Measurements from ENCODE around the gene PET100.

DNA sequence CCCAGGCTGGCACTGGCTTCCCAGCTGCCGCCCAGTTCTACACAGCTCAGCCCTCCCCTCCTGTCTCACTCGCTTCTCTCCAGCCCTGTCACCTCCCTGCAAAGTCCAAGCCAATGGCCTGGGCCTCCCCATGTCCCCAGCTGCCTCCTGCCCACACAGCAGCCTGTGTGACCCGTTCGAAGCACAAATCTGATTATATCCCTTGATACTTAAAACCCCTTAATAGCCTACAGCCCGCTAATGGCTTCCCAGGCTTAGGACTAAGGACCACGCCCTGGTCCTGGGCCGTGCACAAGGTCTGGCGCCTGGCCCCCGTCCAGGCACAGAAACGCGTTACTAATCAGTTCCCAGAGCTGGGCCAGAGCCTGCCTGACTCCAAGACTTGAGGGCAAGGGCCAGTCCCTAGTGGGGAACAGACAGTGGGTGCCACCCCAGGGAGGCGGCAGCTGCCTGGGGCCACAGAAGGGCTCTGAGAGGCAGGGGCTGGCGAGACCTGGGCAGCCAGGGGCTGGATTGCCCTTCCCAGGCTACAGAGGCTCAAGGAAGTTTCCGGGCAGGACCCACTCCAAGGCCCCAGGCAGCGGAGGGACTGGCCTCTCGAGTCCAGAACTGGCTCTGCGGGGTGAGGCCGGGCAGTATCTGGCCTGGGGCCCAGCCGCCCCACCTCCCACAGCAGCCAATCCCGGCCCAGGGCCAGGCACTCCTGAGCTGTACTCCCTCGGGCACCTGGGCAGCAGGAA, 10.7 kb upstream of the PET100 start:
- TF ChIP-seq, protein P1, sequence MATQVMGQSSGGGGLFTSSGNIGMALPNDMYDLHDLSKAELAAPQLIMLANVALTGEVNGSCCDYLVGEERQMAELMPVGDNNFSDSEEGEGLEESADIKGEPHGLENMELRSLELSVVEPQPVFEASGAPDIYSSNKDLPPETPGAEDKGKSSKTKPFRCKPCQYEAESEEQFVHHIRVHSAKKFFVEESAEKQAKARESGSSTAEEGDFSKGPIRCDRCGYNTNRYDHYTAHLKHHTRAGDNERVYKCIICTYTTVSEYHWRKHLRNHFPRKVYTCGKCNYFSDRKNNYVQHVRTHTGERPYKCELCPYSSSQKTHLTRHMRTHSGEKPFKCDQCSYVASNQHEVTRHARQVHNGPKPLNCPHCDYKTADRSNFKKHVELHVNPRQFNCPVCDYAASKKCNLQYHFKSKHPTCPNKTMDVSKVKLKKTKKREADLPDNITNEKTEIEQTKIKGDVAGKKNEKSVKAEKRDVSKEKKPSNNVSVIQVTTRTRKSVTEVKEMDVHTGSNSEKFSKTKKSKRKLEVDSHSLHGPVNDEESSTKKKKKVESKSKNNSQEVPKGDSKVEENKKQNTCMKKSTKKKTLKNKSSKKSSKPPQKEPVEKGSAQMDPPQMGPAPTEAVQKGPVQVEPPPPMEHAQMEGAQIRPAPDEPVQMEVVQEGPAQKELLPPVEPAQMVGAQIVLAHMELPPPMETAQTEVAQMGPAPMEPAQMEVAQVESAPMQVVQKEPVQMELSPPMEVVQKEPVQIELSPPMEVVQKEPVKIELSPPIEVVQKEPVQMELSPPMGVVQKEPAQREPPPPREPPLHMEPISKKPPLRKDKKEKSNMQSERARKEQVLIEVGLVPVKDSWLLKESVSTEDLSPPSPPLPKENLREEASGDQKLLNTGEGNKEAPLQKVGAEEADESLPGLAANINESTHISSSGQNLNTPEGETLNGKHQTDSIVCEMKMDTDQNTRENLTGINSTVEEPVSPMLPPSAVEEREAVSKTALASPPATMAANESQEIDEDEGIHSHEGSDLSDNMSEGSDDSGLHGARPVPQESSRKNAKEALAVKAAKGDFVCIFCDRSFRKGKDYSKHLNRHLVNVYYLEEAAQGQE (IDR thresholded peaks at IDR 0.05; ENCODE audit: unreplicated experiment) = no peak
- TF ChIP-seq, protein P2, sequence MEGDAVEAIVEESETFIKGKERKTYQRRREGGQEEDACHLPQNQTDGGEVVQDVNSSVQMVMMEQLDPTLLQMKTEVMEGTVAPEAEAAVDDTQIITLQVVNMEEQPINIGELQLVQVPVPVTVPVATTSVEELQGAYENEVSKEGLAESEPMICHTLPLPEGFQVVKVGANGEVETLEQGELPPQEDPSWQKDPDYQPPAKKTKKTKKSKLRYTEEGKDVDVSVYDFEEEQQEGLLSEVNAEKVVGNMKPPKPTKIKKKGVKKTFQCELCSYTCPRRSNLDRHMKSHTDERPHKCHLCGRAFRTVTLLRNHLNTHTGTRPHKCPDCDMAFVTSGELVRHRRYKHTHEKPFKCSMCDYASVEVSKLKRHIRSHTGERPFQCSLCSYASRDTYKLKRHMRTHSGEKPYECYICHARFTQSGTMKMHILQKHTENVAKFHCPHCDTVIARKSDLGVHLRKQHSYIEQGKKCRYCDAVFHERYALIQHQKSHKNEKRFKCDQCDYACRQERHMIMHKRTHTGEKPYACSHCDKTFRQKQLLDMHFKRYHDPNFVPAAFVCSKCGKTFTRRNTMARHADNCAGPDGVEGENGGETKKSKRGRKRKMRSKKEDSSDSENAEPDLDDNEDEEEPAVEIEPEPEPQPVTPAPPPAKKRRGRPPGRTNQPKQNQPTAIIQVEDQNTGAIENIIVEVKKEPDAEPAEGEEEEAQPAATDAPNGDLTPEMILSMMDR (conservative IDR thresholded peaks at IDR 0.05; ENCODE audit: low read depth in 2 of 2) = no peak
- TF ChIP-seq POLR2AphosphoS5 (IDR thresholded peaks at IDR 0.05; ENCODE audit: low read depth) (no peak), EZH2 (IDR thresholded peaks at IDR 0.05; ENCODE audit: low read depth, unreplicated experiment) (no peak), EZH2phosphoT487 (IDR thresholded peaks at IDR 0.05; ENCODE audit: unreplicated experiment) (no peak)
